Measurements from ENCODE around the gene RSPH10B2.
"Not testable (repeated sequence)": the region's sequence is repeated elsewhere in the genome, so short reads cannot be mapped to it uniquely, and the experiment has no call there.

- TF ChIP-seq CTCF, POLR2A (IDR thresholded peaks at IDR 0.05): not testable (repeated sequence)
Measured at GRCh38 chr7:6807393-6807918, 53.6 kb downstream of the RSPH10B2 start.
